Measurements from ENCODE around the gene MTHFR. TPM values are rescaled to one million over a fixed set of nuclear protein-coding genes. Genes with fewer than 3 reads are reported as not detected.

Gene MTHFR
- 6.6 TPM for polyA plus RNA-seq (2013, experiment 1 of 2)
- polyA plus RNA-seq (2013, experiment 2 of 2) = 6.2 TPM

DNA sequence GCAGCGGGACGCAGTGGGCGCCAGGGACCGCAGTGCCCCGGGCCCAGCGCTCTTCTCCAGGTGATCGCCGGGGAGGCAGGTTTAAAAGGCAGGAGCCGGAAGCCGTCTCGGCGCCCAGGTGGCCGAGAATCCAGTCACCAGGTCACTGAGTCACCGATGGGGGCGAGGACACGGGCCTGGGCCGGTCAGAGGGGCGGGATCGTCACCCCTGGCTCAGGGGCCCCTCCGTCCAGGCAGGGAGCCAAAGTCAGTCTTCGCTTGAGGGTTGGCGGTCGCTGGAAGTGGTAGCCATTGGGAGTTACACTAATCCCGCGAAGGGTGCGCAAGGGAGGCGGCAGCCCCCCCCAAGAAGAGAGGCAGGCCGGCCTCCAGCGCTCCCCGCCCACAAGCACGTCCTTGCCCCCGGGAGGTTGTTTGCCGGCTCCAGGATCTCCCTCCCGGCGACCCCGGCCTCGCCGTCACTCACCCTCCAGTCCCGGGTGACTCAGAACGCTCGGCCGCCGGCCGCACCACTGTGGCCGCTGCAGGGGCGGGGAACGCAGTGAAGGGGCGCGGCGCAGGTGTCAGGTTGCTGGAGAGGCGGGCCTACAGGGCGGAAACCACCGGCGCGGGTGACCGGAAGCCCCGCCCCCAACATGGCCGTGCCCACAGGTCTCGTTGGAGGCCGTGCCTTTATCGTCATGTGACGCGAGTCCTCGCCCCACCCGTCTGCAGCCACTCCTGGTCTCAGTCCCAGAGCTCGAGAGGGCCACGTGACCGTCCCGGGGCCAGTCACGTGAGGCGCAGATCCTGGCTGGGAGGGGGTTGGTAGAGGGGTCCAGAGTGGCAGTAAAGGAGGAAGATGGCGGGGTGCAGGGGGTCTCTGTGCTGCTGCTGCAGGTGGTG, at the start of gene MTHFR, which contains the start of gene CLCN6:
TSS of gene MTHFR (minus strand) at position 543 of the 885 bp plus-strand sequence. CDS start 2,848 bp downstream, outside the sequence.
TSS of gene CLCN6 (plus strand) at position 770 of the 885 bp plus-strand sequence. CDS start at position 842, 72 bp downstream.
- peak within 1 kb of the TSS; percentile 96 for H3K9ac ChIP-seq (ENCODE audit: low read length)
- no peak within 1 kb of the TSS for H2BK15ac ChIP-seq (replicated peaks; ENCODE audit: low read depth)
- H4K5ac ChIP-seq (ENCODE audit: low read length) = no peak within 1 kb of the TSS
- no peaks in the 10 kb centered on the region for H3K27me3 ChIP-seq (ENCODE audit: insufficient read depth, low read length, poor library complexity)
- H3K56ac ChIP-seq (ENCODE audit: low read length) = peak within 1 kb of the TSS; percentile 99
- H3K4me1 ChIP-seq (ENCODE audit: control insufficient read depth, low read depth, low read length) = peaks cover 12% of the 10 kb centered on the region
- H3K36me3 ChIP-seq (ENCODE audit: control insufficient read depth, insufficient read depth, low read length) = peaks cover 4% of the 10 kb centered on the region
- H3K27ac ChIP-seq (ENCODE audit: low read depth, low read length) = peak within 1 kb of the TSS; percentile 95
- peak within 1 kb of the TSS; percentile 17 for H2BK120ac ChIP-seq (ENCODE audit: low read depth, low read length)
- H3K4ac ChIP-seq (ENCODE audit: low read depth, low read length) = peak within 1 kb of the TSS; percentile 41
- no CpG with 5 or more reads among the region's 72 CpGs for WGBS (ENCODE audit: extremely low coverage, insufficient coverage, low lambda C conversion rate)
- H3K79me1 ChIP-seq (ENCODE audit: low read length) = peaks cover 15% of the 10 kb centered on the region
- H2AK5ac ChIP-seq (ENCODE audit: low read length) = peak within 1 kb of the TSS; percentile 83
- peak; percentile 100 for DNase-seq
- H3K4me3 ChIP-seq (ENCODE audit: low read length) = peak within 1 kb of the TSS; percentile 84
- peaks cover 27% of the 10 kb centered on the region for H3K79me2 ChIP-seq (ENCODE audit: control insufficient read depth, insufficient read depth, low read length)
- no peak within 1 kb of the TSS for H3K23ac ChIP-seq (ENCODE audit: low read length)
- H3K4me2 ChIP-seq (ENCODE audit: low read length) = peak within 1 kb of the TSS; percentile 95
- peak within 1 kb of the TSS; percentile 55 for H3K18ac ChIP-seq (ENCODE audit: low read length)
- peak within 1 kb of the TSS; percentile 85 for H2BK5ac ChIP-seq (ENCODE audit: low read length)
- peak within 1 kb of the TSS; percentile 28 for H4K8ac ChIP-seq (ENCODE audit: low read depth, low read length)

DNA sequence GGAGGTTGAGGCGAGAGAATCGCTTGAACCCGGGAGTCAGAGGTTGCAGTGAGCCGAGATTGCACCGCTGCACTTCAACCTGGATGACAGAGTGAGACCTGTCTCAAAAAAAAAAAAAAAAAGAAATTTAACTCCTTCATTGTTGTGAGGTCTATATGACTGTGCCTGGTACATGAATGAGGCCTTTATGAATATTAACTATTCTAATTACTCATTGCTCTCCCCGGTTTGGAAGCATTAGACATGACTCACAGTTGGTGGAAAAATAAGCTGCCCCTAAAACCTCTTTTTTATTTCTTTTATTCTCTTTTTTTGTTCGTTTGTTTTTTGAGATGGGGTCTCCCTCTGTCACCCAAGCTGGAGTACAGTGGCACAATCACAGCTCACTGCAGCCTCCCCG, 49.7 kb upstream of the MTHFR start:
- Histone ChIP-seq H3K79me2 (ENCODE audit: control insufficient read depth, insufficient read depth, low read length) (no peaks in the 10 kb centered on the region), H3K4me1 (ENCODE audit: control insufficient read depth, low read depth, low read length) (no peaks in the 10 kb centered on the region), H2AK5ac (ENCODE audit: low read length) (no peak overlapping the region), H2BK120ac (ENCODE audit: low read depth, low read length) (no peak overlapping the region), H3K4me3 (ENCODE audit: low read length) (no peak overlapping the region), H2BK5ac (ENCODE audit: low read length) (no peak overlapping the region), H3K27me3 (ENCODE audit: insufficient read depth, low read length, poor library complexity) (no peaks in the 10 kb centered on the region), H4K5ac (ENCODE audit: low read length) (no peak overlapping the region), H3K23ac (ENCODE audit: low read length) (no peak overlapping the region), H3K27ac (ENCODE audit: low read depth, low read length) (no peak overlapping the region), H3K9ac (ENCODE audit: low read length) (no peak overlapping the region), H3K79me1 (ENCODE audit: low read length) (no peaks in the 10 kb centered on the region), H3K36me3 (ENCODE audit: control insufficient read depth, insufficient read depth, low read length) (no peaks in the 10 kb centered on the region), H3K56ac (ENCODE audit: low read length) (no peak overlapping the region), H3K18ac (ENCODE audit: low read length) (no peak overlapping the region), H4K8ac (ENCODE audit: low read depth, low read length) (no peak overlapping the region), H3K4me2 (ENCODE audit: low read length) (no peak overlapping the region), H3K4ac (ENCODE audit: low read depth, low read length) (no peak overlapping the region), H2BK15ac (replicated peaks; ENCODE audit: low read depth) (no peak overlapping the region)
- no peak for DNase-seq
- no CpG with 5 or more reads among the region's 8 CpGs for WGBS (ENCODE audit: extremely low coverage, insufficient coverage, low lambda C conversion rate)

DNA sequence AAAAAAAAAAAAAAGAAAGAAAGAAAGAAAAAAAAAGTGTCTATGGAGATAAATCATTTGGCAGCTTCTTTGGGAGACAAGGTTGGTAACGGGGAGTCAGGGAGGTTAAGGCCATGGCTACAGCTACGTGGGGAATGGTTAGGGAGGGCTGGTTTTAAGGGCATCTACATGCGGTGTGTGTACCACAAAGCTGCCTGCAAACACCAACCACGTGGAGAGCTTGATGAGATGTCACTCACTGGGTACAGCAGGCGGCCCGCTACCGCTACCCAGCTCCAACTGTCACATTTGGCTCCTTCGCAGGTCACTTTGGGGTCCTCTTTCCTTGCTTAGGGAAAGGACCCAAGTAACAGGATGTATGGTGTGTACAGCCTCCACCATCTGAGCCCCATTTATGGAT, 48.8 kb upstream of the MTHFR start:
- no peaks in the 10 kb centered on the region for H3K27me3 ChIP-seq (ENCODE audit: insufficient read depth, low read length, poor library complexity)
- no peak overlapping the region for H2BK15ac ChIP-seq (replicated peaks; ENCODE audit: low read depth)
- no CpG with 5 or more reads among the region's 8 CpGs for WGBS (ENCODE audit: extremely low coverage, insufficient coverage, low lambda C conversion rate)
- no peak overlapping the region for H3K56ac ChIP-seq (ENCODE audit: low read length)
- H3K18ac ChIP-seq (ENCODE audit: low read length) = no peak overlapping the region
- H3K79me2 ChIP-seq (ENCODE audit: control insufficient read depth, insufficient read depth, low read length) = no peaks in the 10 kb centered on the region
- H3K4me3 ChIP-seq (ENCODE audit: low read length) = no peak overlapping the region
- H3K4me2 ChIP-seq (ENCODE audit: low read length) = no peak overlapping the region
- no peak overlapping the region for H3K27ac ChIP-seq (ENCODE audit: low read depth, low read length)
- H2BK120ac ChIP-seq (ENCODE audit: low read depth, low read length) = no peak overlapping the region
- no peak overlapping the region for H3K23ac ChIP-seq (ENCODE audit: low read length)
- no peak overlapping the region for H4K5ac ChIP-seq (ENCODE audit: low read length)
- H3K79me1 ChIP-seq (ENCODE audit: low read length) = no peaks in the 10 kb centered on the region
- no peak overlapping the region for H3K9ac ChIP-seq (ENCODE audit: low read length)
- no peak overlapping the region for H3K4ac ChIP-seq (ENCODE audit: low read depth, low read length)
- H2AK5ac ChIP-seq (ENCODE audit: low read length) = no peak overlapping the region
- no peaks in the 10 kb centered on the region for H3K36me3 ChIP-seq (ENCODE audit: control insufficient read depth, insufficient read depth, low read length)
- H3K4me1 ChIP-seq (ENCODE audit: control insufficient read depth, low read depth, low read length) = no peaks in the 10 kb centered on the region
- no peak overlapping the region for H2BK5ac ChIP-seq (ENCODE audit: low read length)
- DNase-seq = no peak
- no peak overlapping the region for H4K8ac ChIP-seq (ENCODE audit: low read depth, low read length)

DNA sequence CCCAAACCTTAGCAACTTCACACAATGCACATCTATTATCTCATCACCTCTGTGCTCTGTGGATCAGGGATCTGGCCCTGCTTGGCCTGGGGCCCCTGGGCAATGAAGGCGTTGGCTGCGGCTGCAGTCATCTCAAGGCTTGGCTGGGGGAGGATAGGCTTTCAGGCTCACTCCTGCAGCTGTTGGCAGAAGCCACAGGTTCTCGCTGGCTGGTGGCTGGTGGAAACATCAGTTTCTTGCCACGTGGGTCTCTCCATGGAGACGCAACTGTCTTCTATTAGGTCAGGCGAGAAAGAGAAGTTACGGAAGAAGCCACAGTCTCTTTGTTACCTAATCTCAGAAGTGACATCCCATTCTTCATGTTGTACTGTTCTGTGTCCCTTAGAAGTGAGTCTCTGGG, 45.4 kb upstream of the MTHFR start:
- no CpG with 5 or more reads among the region's 7 CpGs for WGBS (ENCODE audit: extremely low coverage, insufficient coverage, low lambda C conversion rate)
- H3K27ac ChIP-seq (ENCODE audit: low read depth, low read length) = no peak overlapping the region
- no peak overlapping the region for H2BK15ac ChIP-seq (replicated peaks; ENCODE audit: low read depth)
- H3K23ac ChIP-seq (ENCODE audit: low read length) = no peak overlapping the region
- H3K79me2 ChIP-seq (ENCODE audit: control insufficient read depth, insufficient read depth, low read length) = no peaks in the 10 kb centered on the region
- no peak overlapping the region for H2AK5ac ChIP-seq (ENCODE audit: low read length)
- H3K79me1 ChIP-seq (ENCODE audit: low read length) = no peaks in the 10 kb centered on the region
- no peak overlapping the region for H3K4me2 ChIP-seq (ENCODE audit: low read length)
- H3K18ac ChIP-seq (ENCODE audit: low read length) = no peak overlapping the region
- no peak overlapping the region for H3K9ac ChIP-seq (ENCODE audit: low read length)
- H3K4me3 ChIP-seq (ENCODE audit: low read length) = no peak overlapping the region
- H4K5ac ChIP-seq (ENCODE audit: low read length) = no peak overlapping the region
- no peaks in the 10 kb centered on the region for H3K27me3 ChIP-seq (ENCODE audit: insufficient read depth, low read length, poor library complexity)
- H3K4ac ChIP-seq (ENCODE audit: low read depth, low read length) = no peak overlapping the region
- no peak overlapping the region for H2BK5ac ChIP-seq (ENCODE audit: low read length)
- no peak overlapping the region for H3K56ac ChIP-seq (ENCODE audit: low read length)
- no peak overlapping the region for H4K8ac ChIP-seq (ENCODE audit: low read depth, low read length)
- H3K4me1 ChIP-seq (ENCODE audit: control insufficient read depth, low read depth, low read length) = no peaks in the 10 kb centered on the region
- no peak overlapping the region for H2BK120ac ChIP-seq (ENCODE audit: low read depth, low read length)
- peaks cover 1% of the 10 kb centered on the region for H3K36me3 ChIP-seq (ENCODE audit: control insufficient read depth, insufficient read depth, low read length)
- DNase-seq = no peak

DNA sequence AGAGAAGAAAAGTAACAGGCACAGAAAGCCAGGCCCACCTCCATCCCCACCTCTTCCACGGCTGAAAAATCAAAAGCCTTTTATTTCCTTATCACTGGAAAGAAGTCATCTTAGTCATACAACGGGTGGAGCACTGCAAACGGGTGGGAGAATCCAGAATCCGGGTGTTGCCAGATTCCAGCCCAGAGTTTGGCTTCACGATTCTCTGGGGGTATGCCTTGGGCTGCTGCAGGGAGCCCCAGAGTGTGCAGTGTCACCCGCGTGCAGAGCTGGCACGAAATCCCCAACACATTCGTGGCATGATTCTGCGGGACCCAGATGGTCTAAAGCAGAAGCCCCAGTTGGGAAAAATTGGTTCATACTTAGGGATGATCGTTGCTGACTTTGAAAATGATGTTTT, 44.4 kb upstream of the MTHFR start:
- Histone ChIP-seq H3K4me2 (ENCODE audit: low read length) (no peak overlapping the region), H4K8ac (ENCODE audit: low read depth, low read length) (no peak overlapping the region), H3K18ac (ENCODE audit: low read length) (no peak overlapping the region), H3K79me1 (ENCODE audit: low read length) (no peaks in the 10 kb centered on the region), H3K27me3 (ENCODE audit: insufficient read depth, low read length, poor library complexity) (no peaks in the 10 kb centered on the region), H3K4me1 (ENCODE audit: control insufficient read depth, low read depth, low read length) (no peaks in the 10 kb centered on the region), H3K23ac (ENCODE audit: low read length) (no peak overlapping the region), H3K36me3 (ENCODE audit: control insufficient read depth, insufficient read depth, low read length) (peaks cover 1% of the 10 kb centered on the region), H2BK15ac (replicated peaks; ENCODE audit: low read depth) (no peak overlapping the region), H3K4me3 (ENCODE audit: low read length) (no peak overlapping the region), H3K56ac (ENCODE audit: low read length) (no peak overlapping the region), H3K27ac (ENCODE audit: low read depth, low read length) (no peak overlapping the region), H2BK5ac (ENCODE audit: low read length) (no peak overlapping the region), H3K4ac (ENCODE audit: low read depth, low read length) (no peak overlapping the region), H2BK120ac (ENCODE audit: low read depth, low read length) (no peak overlapping the region), H3K79me2 (ENCODE audit: control insufficient read depth, insufficient read depth, low read length) (no peaks in the 10 kb centered on the region), H2AK5ac (ENCODE audit: low read length) (no peak overlapping the region), H4K5ac (ENCODE audit: low read length) (no peak overlapping the region), H3K9ac (ENCODE audit: low read length) (no peak overlapping the region)
- DNase-seq = no peak
- WGBS (ENCODE audit: extremely low coverage, insufficient coverage, low lambda C conversion rate) = no CpG with 5 or more reads among the region's 11 CpGs

All from mesendoderm (in vitro differentiated cells).